Activated CD4-positive, alpha-beta memory T cell treated with anti-CD3 and anti-CD28 coated beads, Interleukin-2, amount 10 ng/mL, durations not matched to agents 7 days and 5 days (primary cell): ENCODE data around the gene LGSN. TPM values are rescaled to one million over a fixed set of nuclear protein-coding genes. Genes with fewer than 3 reads are reported as not detected.
"Not testable (repeated sequence)": the region's sequence is repeated elsewhere in the genome, so short reads cannot be mapped to it uniquely, and the experiment has no call there.

ENCODE experiments used
- CTCF ChIA-PET: fragments of 350-600 bp; sonication (Branson Sonifier 250); formaldehyde crosslinking; loops from one replicate; lab custom pipeline; 2021; ENCODE audit warnings: antibody characterized with exemption, inconsistent platforms; lab: Charles Lee
- POLR2A ChIA-PET: fragments of 350-600 bp; sonication (Branson Sonifier 250); formaldehyde crosslinking; loops from one replicate; lab custom pipeline; 2021; ENCODE audit warnings: antibody characterized with exemption; lab: Charles Lee
- DNase-seq: peaks from one replicate; pipeline ENCODE4 v3.0.0-alpha.2; 2020
- H3K27ac Mint-ChIP-seq: one replicate; pipeline ENCODE4 v1.8.0; 2021; ENCODE audit warnings: mild to moderate bottlenecking, mixed read lengths
- H3K27me3 Mint-ChIP-seq: one replicate; pipeline ENCODE4 v1.8.0; 2021; ENCODE audit warnings: mixed read lengths
- H3K36me3 Mint-ChIP-seq: one replicate; pipeline ENCODE4 v1.8.0; 2021; ENCODE audit warnings: low read depth, mixed read lengths
- H3K4me1 Mint-ChIP-seq: one replicate; pipeline ENCODE4 v1.8.0; 2021; ENCODE audit warnings: mixed read lengths
- H3K4me3 Mint-ChIP-seq: one replicate; pipeline ENCODE4 v1.8.0; 2021; ENCODE audit warnings: mild to moderate bottlenecking, mixed read lengths
- H3K9me3 Mint-ChIP-seq: one replicate; pipeline ENCODE4 v1.8.0; 2021; ENCODE audit warnings: mixed read lengths
- total RNA-seq, 2 experiments: library from RNA; stranded (reverse); gene quantifications; one replicate each; pipeline ENCODE4 v1.2.3, GENCODE V29; 2021

The LGSN gene, protein sequence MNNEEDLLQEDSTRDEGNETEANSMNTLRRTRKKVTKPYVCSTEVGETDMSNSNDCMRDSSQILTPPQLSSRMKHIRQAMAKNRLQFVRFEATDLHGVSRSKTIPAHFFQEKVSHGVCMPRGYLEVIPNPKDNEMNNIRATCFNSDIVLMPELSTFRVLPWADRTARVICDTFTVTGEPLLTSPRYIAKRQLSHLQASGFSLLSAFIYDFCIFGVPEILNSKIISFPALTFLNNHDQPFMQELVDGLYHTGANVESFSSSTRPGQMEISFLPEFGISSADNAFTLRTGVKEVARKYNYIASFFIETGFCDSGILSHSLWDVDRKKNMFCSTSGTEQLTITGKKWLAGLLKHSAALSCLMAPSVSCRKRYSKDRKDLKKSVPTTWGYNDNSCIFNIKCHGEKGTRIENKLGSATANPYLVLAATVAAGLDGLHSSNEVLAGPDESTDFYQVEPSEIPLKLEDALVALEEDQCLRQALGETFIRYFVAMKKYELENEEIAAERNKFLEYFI
- under 1 TPM; 0.15 to 0.18 TPM for total RNA-seq

DNA sequence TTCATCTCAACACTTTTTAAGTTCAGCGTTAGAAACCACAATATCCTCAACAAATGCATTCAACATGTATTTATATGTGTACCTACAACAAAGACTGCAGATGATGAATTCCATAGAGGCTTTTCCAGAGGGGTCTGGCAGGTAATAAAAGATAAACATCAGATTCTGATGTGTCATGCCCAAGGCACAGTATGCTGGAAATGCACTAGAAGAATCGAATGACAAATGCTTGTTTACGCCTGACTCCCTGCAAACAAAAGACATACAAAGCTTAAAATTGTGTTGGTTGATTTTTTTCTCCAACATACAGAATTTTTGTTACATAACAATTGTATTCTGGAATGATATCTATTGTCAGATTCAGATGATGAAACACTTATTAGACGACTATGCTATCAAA is at the start of gene LGSN:
TSS of gene LGSN (minus strand) at position 45 of the 400 bp plus-strand sequence. CDS start at position 5, 40 bp downstream.
- ChIA-PET CTCF (no interaction called here), POLR2A (no interaction called here)
- Mint-ChIP-seq H3K9me3 (no peaks in the 10 kb centered on the region), H3K27ac (no peak within 1 kb of the TSS), H3K27me3 (peaks cover 1% of the 10 kb centered on the region), H3K4me1 (no peaks in the 10 kb centered on the region), H3K4me3 (no peak within 1 kb of the TSS), H3K36me3 (no peaks in the 10 kb centered on the region)
- DNase-seq = no peak

DNA sequence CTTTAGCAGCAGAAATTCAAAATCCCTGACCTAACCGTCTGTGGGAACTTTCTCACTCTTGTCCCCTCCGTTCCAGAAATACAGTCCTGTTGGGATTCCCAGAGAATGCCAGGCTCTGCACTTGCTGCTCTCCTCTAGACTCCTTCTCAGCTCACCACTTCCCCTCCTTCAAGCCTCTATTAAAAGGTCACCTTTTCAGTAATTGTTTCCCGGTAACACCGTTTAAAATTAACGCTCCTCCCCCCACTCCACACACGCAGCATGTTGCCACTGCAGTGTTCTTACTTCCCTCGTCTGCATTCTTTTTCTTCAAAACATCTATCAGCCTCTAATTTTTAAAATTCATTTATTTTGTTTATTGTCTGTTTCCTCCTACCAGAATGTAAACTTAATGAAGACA is 48.6 kb upstream of the LGSN start:
- ChIA-PET CTCF (no interaction called here), POLR2A (no interaction called here)
- H3K36me3 Mint-ChIP-seq = no peaks in the 10 kb centered on the region
- peaks cover 2% of the 10 kb centered on the region for H3K9me3 Mint-ChIP-seq
- H3K27me3 Mint-ChIP-seq = peaks cover 10% of the 10 kb centered on the region
- H3K4me1 Mint-ChIP-seq = no peaks in the 10 kb centered on the region
- H3K27ac Mint-ChIP-seq = no peak overlapping the region
- H3K4me3 Mint-ChIP-seq = no peak overlapping the region
- no peak for DNase-seq

DNA sequence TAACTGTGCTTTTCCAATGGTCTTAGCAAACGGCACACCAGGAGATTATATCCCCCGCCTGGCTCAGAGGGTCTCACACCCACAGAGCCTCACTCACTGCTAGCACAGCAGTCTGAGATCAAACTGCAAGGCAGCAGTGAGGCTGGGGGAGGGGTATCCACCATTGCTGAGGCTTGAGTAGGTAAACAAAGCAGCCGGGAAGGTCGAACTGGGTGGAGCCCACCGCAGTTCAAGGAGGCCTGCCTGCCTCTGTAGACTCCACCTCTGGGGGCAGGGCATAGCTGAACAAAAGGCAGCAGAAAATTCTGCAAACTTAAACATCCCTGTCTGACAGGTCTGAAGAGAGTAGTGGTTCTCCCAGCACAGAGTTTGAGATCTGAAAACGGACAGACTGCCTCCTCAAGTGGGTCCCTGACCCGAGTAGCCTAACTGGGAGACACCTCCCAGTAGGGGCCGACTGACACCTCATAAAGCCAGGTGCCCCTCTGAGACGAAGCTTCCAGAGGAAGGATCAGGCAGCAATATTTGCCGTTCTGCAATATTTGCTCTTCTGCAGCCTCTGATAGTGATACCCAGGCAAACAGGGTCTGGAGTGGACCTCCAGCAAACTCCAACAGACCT is 42.8 kb upstream of the LGSN start:
- H3K4me1 Mint-ChIP-seq, H3K36me3 Mint-ChIP-seq, CTCF ChIA-PET, H3K27ac Mint-ChIP-seq, H3K9me3 Mint-ChIP-seq, DNase-seq, POLR2A ChIA-PET, H3K4me3 Mint-ChIP-seq: not testable (repeated sequence)
- H3K27me3 Mint-ChIP-seq = peaks cover 11% of the 10 kb centered on the region

DNA sequence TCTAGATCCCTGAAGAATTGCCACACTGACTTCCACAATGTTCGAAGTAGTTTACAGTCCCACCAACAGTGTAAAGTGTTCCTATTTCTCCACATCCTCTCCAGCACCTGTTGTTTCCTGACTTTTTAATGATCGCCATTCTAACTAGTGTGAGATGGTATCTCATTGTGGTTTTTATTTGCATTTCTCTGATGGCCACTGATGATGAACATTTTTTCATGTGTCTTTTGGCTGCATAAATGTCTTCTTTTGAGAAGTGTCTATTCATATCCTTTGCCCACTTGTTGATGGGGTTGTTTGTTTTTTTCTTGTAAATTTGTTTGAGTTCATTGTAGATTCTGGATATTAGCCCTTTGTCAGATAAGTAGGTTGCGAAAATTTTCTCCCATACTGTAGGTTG is 37.6 kb upstream of the LGSN start:
- H3K27ac Mint-ChIP-seq, H3K36me3 Mint-ChIP-seq, H3K9me3 Mint-ChIP-seq, CTCF ChIA-PET, DNase-seq, H3K4me1 Mint-ChIP-seq, H3K4me3 Mint-ChIP-seq, POLR2A ChIA-PET: not testable (repeated sequence)
- peaks cover 10% of the 10 kb centered on the region for H3K27me3 Mint-ChIP-seq

DNA sequence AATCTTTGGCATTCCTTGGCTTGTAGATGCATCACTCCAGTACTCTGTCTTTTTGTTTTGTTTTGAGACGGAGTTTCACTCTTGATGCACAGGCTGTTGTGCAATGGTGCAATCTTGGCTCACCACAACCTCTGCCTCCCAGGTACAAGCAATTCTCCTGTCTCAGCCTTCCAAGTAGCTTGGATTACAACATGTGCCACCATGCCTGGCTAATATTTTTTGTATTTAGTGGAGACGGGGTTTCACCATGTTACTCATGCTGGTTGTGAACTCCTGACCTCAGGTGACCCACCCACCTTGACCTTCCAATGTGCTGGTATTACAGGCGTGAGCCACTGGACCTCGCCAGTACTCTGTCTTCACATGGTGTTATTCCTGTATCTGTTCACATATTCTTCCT is 35.8 kb upstream of the LGSN start:
- peaks cover 17% of the 10 kb centered on the region for H3K4me1 Mint-ChIP-seq
- no peak for DNase-seq
- H3K9me3 Mint-ChIP-seq = peaks cover 2% of the 10 kb centered on the region
- H3K36me3 Mint-ChIP-seq = no peaks in the 10 kb centered on the region
- no peak overlapping the region for H3K27ac Mint-ChIP-seq
- CTCF ChIA-PET = no interaction called here
- H3K4me3 Mint-ChIP-seq = no peak overlapping the region
- H3K27me3 Mint-ChIP-seq = peaks cover 13% of the 10 kb centered on the region
- POLR2A ChIA-PET = no interaction called here

DNA sequence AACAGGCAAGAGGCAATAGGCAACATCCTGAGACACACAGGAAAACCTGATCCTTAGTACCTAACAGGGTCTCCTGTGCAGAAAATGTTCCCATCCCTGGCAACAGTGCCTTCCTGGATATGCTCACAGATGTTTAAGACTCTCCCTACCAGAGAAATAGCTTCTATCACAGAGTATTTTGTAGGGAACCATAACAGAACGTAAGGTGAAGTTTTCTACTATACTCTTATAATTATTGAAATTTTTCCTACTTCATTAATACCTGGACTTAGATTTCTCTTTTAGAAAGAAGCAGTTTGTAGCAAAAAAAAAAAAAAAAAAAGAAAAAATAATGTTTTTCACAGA is 33.5 kb upstream of the LGSN start:
- POLR2A ChIA-PET = interaction anchor here (1.0 to 2.9 kb wide), 2 partner anchors 221 to 408 kb away, joined by 4 to 12 read pairs; no protein-coding TSS in a partner anchor
- CTCF ChIA-PET = interaction anchor here (0.8 to 3.4 kb wide), 10 partner anchors 156 to 449 kb away, joined by 3 to 36 read pairs (median 11); no protein-coding TSS in a partner anchor
- no peaks in the 10 kb centered on the region for H3K36me3 Mint-ChIP-seq
- peaks cover 17% of the 10 kb centered on the region for H3K4me1 Mint-ChIP-seq
- no peak overlapping the region for H3K27ac Mint-ChIP-seq
- DNase-seq = no peak
- peaks cover 2% of the 10 kb centered on the region for H3K9me3 Mint-ChIP-seq
- H3K4me3 Mint-ChIP-seq = peak overlapping the region; percentile 44
- H3K27me3 Mint-ChIP-seq = peaks cover 13% of the 10 kb centered on the region

DNA sequence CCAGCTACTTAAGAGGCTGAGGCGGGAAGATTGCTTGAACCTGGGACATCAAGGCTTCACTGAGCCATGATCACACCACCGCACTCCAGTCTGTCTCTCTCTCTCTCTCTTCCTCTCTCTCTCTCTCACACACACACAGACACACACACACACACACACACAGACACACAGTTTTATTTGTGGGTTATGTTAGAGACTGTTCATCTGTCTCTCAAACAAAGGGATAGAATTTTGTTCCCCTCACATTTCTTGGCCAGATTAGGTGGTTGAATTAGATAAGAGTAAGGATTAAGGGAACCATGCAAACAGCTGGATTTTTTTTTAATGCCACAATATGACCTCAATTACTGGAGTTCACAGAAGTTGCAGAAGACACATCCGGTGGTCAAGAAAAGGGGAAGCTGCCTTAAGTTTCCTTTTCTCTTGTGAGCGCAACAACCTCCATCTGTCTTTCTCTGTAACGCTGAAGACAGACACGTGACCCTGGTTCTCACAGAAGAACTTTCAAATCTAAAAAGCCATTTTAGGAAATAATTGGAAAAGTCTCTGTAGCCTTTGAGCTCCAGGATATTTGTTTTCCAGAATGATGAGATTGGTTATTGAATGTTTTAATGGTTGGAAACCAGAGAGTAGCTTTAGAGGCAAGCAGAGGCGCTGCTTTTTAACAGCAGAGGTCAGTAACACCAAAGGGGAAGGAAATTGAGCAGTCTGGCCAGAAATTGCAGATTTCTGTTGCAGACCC is 32.9 kb upstream of the LGSN start:
- Mint-ChIP-seq H3K36me3 (no peaks in the 10 kb centered on the region), H3K27ac (peak overlapping the region; percentile 45)

DNA sequence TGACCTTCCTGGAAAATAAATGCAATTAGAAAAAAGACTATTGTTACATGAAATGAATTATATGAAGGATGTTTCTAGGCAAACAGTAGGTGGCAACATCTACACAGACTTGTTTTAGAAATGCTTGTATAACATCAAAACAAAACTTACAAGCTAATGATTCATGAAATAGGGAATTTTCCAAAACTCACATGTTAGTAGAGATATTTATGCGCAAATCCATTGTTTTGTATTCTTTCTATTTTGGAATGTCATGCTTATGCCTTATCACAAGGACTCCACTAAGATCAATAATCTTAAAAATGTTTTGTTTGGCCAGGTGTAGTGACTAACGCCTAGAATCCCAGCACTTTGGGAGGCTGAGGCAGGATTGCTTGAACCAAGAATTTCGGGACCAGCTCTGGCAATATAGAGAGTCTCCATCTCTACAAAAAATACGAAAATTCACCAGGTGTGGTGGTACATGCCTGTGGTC is 32.3 kb upstream of the LGSN start:
- Mint-ChIP-seq H3K27me3 (peaks cover 17% of the 10 kb centered on the region), H3K4me1 (peaks cover 17% of the 10 kb centered on the region), H3K9me3 (peaks cover 2% of the 10 kb centered on the region), H3K27ac (peak overlapping the region; percentile 45), H3K4me3 (peak overlapping the region; percentile 44), H3K36me3 (no peaks in the 10 kb centered on the region)
- CTCF ChIA-PET = interaction anchor here (0.9 to 3.4 kb wide), 11 partner anchors 157 to 979 kb away, joined by 3 to 36 read pairs (median 6); no protein-coding TSS in a partner anchor
- POLR2A ChIA-PET = interaction anchor here (0.8 to 2.9 kb wide), 4 partner anchors 222 to 412 kb away, joined by 3 to 12 read pairs (median 4); no protein-coding TSS in a partner anchor
- no peak for DNase-seq

More for the DNA sequence above, 32.9 kb upstream of the LGSN start:
- peak; percentile 18 for DNase-seq
- Mint-ChIP-seq H3K4me3 (peak overlapping the region; percentile 44), H3K4me1 (peaks cover 17% of the 10 kb centered on the region), H3K27me3 (peaks cover 13% of the 10 kb centered on the region), H3K9me3 (peaks cover 2% of the 10 kb centered on the region)
- CTCF ChIA-PET = interaction anchor here (0.8 to 3.4 kb wide), 12 partner anchors 156 to 978 kb away, joined by 3 to 36 read pairs (median 6); no protein-coding TSS in a partner anchor
- POLR2A ChIA-PET = interaction anchor here (1.0 to 2.9 kb wide), 3 partner anchors 221 to 412 kb away, joined by 4 to 12 read pairs (median 4); no protein-coding TSS in a partner anchor

DNA sequence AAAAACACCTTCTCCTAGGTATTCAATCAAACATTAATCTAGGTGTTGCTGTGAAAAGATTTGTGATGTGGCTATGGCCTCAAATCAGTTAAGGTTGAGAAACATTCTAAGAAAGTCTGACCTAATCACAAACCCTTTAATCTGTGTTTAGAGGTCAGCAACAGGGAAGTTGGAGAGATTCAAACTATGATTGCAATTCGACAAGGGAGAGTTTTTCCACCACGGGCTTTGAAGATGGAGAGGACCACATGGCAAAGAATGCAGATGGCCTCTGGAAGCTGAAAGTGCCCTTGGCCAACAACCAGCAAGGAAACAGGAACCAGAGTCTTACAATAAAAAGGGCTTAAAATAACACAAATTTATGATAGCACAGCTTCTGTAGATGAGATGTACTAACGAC is 29.6 kb upstream of the LGSN start:
- CTCF ChIA-PET = interaction anchor here (1.1 kb wide), 1 partner anchor 415 kb away, joined by 3 read pairs; no protein-coding TSS in a partner anchor

DNA sequence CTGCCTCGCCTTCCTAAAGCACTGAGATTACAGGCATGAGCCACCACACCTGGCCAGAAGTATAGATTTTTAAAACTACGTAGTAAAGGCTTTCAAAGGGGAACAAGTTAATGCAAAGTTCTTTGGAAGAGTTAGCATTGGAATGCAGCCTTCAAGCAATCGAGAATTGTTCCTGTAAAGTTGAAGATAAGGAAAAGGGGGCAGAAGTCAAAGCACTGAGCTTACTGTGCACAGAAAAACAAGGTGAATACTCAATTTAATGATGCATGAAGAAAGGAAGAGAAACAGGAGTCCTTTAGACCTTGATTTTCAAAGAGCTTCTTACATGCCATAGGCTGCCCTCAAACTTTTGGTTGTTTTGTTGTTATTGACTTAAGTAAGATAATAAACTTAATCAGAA is 29.1 kb upstream of the LGSN start:
- DNase-seq = no peak
- H3K36me3 Mint-ChIP-seq = no peaks in the 10 kb centered on the region
- H3K9me3 Mint-ChIP-seq = no peaks in the 10 kb centered on the region
- H3K27ac Mint-ChIP-seq = no peak overlapping the region
- ChIA-PET CTCF (interaction anchor here (0.7 to 1.1 kb wide), 2 partner anchors 352 to 416 kb away, joined by 3 read pairs; no protein-coding TSS in a partner anchor), POLR2A (interaction anchor here (0.6 kb wide), 1 partner anchor 13 kb away, joined by 3 read pairs; no protein-coding TSS in a partner anchor)
- H3K4me1 Mint-ChIP-seq = peaks cover 17% of the 10 kb centered on the region
- H3K27me3 Mint-ChIP-seq = peaks cover 17% of the 10 kb centered on the region
- no peak overlapping the region for H3K4me3 Mint-ChIP-seq

More for the DNA sequence above, 29.6 kb upstream of the LGSN start:
- POLR2A ChIA-PET = no interaction called here
- H3K36me3 Mint-ChIP-seq = no peaks in the 10 kb centered on the region
- peaks cover 16% of the 10 kb centered on the region for H3K27me3 Mint-ChIP-seq
- no peak overlapping the region for H3K4me3 Mint-ChIP-seq
- peaks cover 17% of the 10 kb centered on the region for H3K4me1 Mint-ChIP-seq
- H3K9me3 Mint-ChIP-seq = no peaks in the 10 kb centered on the region
- H3K27ac Mint-ChIP-seq = no peak overlapping the region
- DNase-seq = no peak

DNA sequence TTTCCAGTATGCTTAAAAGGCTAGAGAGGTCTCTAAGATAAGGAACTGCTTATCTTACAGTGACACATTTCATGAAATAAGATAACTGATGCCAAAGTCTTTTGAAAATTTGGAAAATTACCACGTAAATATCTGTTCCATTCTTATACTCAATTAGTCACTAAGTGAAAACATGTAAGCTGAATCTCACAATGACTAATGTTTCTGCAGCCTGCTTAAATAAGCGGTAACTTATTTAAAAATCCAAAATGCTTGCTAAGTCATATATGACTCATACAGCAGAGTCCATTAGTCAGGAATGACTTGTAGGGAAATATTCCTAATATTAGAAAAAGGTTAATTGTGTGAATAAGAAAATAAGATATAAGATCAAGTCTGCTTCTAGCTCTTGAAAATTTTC is 27.8 kb upstream of the LGSN start:
- Mint-ChIP-seq H3K4me1 (peaks cover 10% of the 10 kb centered on the region), H3K36me3 (no peaks in the 10 kb centered on the region), H3K9me3 (no peaks in the 10 kb centered on the region), H3K4me3 (no peak overlapping the region), H3K27ac (no peak overlapping the region), H3K27me3 (peaks cover 17% of the 10 kb centered on the region)
- POLR2A ChIA-PET = no interaction called here
- CTCF ChIA-PET = interaction anchor here (0.6 kb wide), 1 partner anchor 45 kb away, joined by 3 read pairs; no protein-coding TSS in a partner anchor
- DNase-seq = no peak

DNA sequence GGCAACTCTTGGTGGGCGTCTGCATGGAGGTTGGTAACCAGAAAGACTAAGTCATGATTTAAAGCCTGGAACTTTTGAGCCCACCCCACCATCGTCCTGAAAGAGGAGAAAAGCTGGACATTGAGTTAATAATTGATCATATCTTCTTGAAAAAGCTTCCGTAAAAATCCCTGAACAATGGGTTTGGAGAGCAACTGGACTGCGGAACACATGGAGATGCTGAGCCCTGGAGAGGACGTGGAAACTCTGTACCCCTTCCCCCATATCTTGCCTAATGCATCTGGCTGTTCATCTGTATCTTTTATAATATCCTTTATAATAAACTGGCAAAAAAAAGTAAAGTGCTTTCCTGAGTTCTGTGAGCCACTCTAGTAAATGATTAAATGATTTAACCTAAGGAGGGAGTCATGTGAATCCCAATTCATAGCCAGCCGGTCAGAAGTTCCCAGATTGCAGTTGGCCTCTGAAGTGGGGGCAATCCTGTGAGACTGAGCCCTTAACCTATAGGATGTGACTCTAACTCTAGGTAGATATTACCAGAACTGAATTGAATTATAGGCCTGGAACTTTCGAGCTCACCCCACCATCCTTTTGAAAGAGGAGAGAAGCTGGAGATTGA is 26.5 kb upstream of the LGSN start:
- H3K9me3 Mint-ChIP-seq = no peaks in the 10 kb centered on the region
- H3K36me3 Mint-ChIP-seq = no peaks in the 10 kb centered on the region
- H3K4me1 Mint-ChIP-seq = peaks cover 2% of the 10 kb centered on the region
- CTCF ChIA-PET = no interaction called here
- H3K27me3 Mint-ChIP-seq = peaks cover 17% of the 10 kb centered on the region
- H3K27ac Mint-ChIP-seq = no peak overlapping the region
- H3K4me3 Mint-ChIP-seq = no peak overlapping the region
- no peak for DNase-seq
- POLR2A ChIA-PET = no interaction called here
